Aorta (tissue), 5 donors: ENCODE measurements around the gene BTK. TPM values are rescaled to one million over a fixed set of nuclear protein-coding genes. Genes with fewer than 3 reads are reported as not detected.

Source experiments
- ATAC-seq: fragments of 200-7000 bp; cut with Tn5 transposase; one replicate; pipeline ENCODE4 v1.9.1; 2022; ENCODE audit warnings: moderate library complexity; ENCODE audit not compliant: low FRiP score
- DNase-seq, 2 donors: peaks; one replicate each; pipeline ENCODE4 v3.0.0-alpha.2; 2020
- H3K27ac ChIP-seq, 2 donors: one replicate each; pipeline ENCODE4 v1.5.1; 2013; ENCODE audit warnings: low read length in 2 of 2, mild to moderate bottlenecking in 2 of 2, moderate library complexity in 2 of 2, control low read depth in 1 of 2, inconsistent platforms in 1 of 2, low read depth in 1 of 2
- H3K27me3 ChIP-seq, 2 donors: one replicate each; pipeline ENCODE4 v1.6.1; 2013; ENCODE audit warnings: control low read depth in 1 of 2, low read length in 1 of 2, mild to moderate bottlenecking in 1 of 2, moderate library complexity in 1 of 2; ENCODE audit not compliant: insufficient read depth in 2 of 2, control insufficient read depth in 1 of 2
- H3K36me3 ChIP-seq, 2 donors: one replicate each; pipeline ENCODE4 v1.6.1; 2013; ENCODE audit warnings: control low read depth in 1 of 2, low read length in 1 of 2, mild to moderate bottlenecking in 1 of 2; ENCODE audit not compliant: insufficient read depth in 2 of 2, control insufficient read depth in 1 of 2
- H3K4me1 ChIP-seq, 2 donors: one replicate each; pipeline ENCODE4 v1.6.1; 2013; ENCODE audit warnings: low read length in 2 of 2, control low read depth in 1 of 2, mild to moderate bottlenecking in 1 of 2, moderate library complexity in 1 of 2; ENCODE audit not compliant: insufficient read depth in 2 of 2, control insufficient read depth in 1 of 2
- H3K4me3 ChIP-seq, 2 donors: one replicate each; pipeline ENCODE4 v1.5.1; 2013; ENCODE audit warnings: low read length in 2 of 2, control low read depth in 1 of 2, mild to moderate bottlenecking in 1 of 2
- H3K9me3 ChIP-seq: one replicate; pipeline ENCODE4 v1.6.1; 2013; ENCODE audit warnings: mild to moderate bottlenecking, low read length; ENCODE audit not compliant: control insufficient read depth
- WGBS, 2 donors: extraction: QIAGEN DNeasy Blood & Tissue Kit; methylation state at CpG; one replicate each; pipeline ENCODE4 v1.1.7; 2013; 5-methylcytosine and 5-hydroxymethylcytosine counted together
- intact Hi-C, 2 donors: fragments of 100-400 bp; cut with DNase I; formaldehyde crosslinking; loops; one replicate each; pipeline versions ENCODE4 v1.14.2 to v1.15.0; 2022
- polyA plus RNA-seq, 2 donors: library from polyadenylated mRNA; stranded (reverse); fragments of 200-250 nt; gene quantifications; one replicate each; pipeline ENCODE4 v1.2.3, GENCODE V29; 2013
- total RNA-seq, 2 donors: library from RNA; stranded (reverse); fragmentation: NEBNext Ultra II Directional; extraction: Animal tissue kit (Norgen Biotek cat#: 25700); gene quantifications; one replicate each; pipeline ENCODE4 v1.2.1, GENCODE V29; 2021
- donor health status: healthy with polysubstance abuse.
- donor health status: Bipolar disorder and iron deficiency.
- donor health status: DM: no; HTN: no; CAD: no.
- donor health status: DM: no; HTN: no; CAD: no.
- donor health status: DM: yes; HTN: yes; CAD: no.

Gene BTK
- total and polyA plus RNA-seq, 4 donors, result 3.7 to 21.0 (median 6.1) TPM

DNA sequence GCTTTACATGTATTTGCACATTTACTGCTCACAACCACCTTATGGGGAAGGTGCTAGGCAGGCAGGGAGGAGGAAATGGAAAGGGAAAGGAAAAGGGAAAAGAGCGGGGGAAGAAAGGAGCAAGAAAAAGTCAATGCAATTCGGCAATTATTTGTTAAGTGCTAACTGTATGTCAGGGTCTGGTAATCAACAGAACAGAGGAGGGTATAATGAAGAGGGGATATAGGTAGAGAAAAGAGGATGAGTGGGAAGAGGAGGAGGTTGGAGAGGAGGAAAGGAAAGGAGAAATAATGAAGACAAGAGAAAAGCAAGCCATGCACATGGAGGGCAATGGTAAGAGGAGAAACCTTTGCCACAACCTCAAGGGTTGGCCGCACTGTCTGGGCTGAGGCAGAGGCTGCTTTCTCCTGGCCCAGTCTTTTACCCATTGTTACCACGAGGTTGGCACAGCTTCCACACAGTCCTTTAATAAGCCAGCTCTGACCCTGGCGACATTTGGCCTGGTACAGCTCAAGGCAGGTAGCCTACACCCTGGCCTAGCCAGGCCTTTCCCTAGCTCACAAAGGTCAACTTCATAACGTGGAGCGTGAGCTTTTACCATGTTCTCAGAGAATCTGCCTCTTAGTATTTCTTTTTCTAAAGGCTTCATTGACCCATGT, 836 bp downstream of the BTK start:
- ATAC-seq (no peak), DNase-seq (no peak)
- intact Hi-C loops, result no loop called here
- H3K27me3 ChIP-seq, result no peaks in the 10 kb centered on the region
- peaks cover 0 to 2% of the 10 kb centered on the region in 2 donors for H3K4me1 ChIP-seq
- H3K9me3 ChIP-seq, result no peaks in the 10 kb centered on the region
- 71 to 85% methylated on average over 7 of the region's 7 CpGs for WGBS, 2 donors
- H3K27ac ChIP-seq, result no peak overlapping the region
- H3K4me3 ChIP-seq, result no peak overlapping the region
- no peaks in the 10 kb centered on the region for H3K36me3 ChIP-seq

DNA sequence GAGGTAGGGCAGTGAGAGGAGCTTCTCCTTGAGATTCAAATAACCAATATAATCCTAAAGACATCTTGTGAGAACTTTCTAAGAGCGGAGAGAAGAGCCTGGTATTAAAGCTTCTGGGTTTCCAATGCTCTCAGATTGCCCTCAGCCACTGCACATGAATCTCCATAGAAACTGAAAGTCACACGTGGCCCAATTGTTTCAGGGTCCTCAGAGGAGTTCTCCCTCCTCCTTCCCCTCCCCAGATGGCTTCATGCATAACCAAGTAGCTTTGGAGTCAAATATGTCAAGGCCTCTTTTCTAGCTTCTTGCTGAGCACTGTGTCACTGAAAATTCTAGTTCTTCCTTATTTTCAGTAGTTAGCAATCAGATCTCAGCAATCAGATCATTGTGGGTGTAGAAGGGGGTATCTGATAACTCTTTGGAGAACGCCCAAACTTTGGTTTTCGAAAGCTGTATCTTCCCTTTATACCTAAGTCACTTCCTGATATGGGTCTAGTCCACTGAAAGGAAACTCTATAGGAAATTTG, 2.2 kb downstream of the BTK start:
- intact Hi-C loops, result no loop called here
- H3K27me3 ChIP-seq, result no peaks in the 10 kb centered on the region
- no peak for DNase-seq
- H3K36me3 ChIP-seq, result no peaks in the 10 kb centered on the region
- no peak overlapping the region for H3K27ac ChIP-seq
- peaks cover 0 to 2% of the 10 kb centered on the region in 2 donors for H3K4me1 ChIP-seq
- no peak overlapping the region for H3K4me3 ChIP-seq
- WGBS, 2 donors, result 61 to 64% methylated on average over 4 of the region's 4 CpGs
- no peaks in the 10 kb centered on the region for H3K9me3 ChIP-seq
- ATAC-seq, result no peak

DNA sequence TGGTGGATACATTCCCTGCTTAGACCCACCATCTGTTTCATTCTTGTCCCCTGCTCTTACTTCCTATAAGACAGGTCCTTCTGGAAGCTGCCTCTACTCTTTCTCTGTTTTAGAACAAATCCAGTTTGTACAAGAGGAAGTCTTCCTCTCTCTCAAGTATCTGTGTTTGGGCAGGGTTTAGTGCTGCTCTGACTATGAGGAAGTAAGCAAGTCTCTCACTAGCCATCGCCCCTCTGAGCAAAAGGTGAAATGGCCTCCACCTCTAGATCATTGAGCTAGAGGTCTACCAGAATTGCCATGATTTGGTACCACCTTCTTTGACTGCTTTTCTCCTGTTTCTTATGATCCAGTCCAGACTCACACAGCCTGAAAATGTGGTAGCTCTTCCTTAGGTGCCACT, 8.4 kb downstream of the BTK start:
- 46 to 94% methylated on average over 1 of the region's 1 CpG for WGBS, 2 donors
- DNase-seq (no peak), ATAC-seq (no peak)
- no peaks in the 10 kb centered on the region for H3K9me3 ChIP-seq
- intact Hi-C loops, result no loop called here
- H3K4me3 ChIP-seq, result no peak overlapping the region
- no peak overlapping the region for H3K27ac ChIP-seq
- no peaks in the 10 kb centered on the region for H3K36me3 ChIP-seq
- H3K4me1 ChIP-seq, result no peaks in the 10 kb centered on the region
- H3K27me3 ChIP-seq, result no peaks in the 10 kb centered on the region

DNA sequence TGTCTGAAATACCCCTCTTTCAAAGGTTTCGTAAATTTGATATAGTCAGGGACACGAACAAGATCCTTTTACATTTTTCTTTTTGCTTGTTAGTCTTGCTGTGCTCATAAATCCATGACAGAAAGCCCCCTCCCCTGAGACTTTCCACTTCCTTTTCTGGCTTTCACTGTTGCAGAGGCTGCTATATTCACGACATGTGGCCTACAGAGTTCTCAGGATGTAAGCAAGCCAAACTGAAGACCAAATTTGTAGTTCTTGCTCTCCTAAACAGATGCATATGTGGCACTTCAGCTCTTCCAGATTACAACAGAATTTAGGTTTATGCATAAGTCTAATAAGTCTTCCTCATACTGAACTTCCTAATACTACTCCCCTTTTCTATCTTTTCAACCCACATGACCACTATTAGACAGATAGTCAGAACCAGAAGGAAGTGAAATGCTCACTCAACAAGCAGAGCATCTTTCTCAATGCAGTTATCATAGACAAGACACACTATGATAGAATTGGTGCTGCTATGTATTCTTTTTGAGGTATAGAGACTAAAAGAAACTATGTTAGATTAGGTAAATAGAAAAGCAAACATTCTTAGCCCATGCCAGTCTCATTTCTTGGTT, 15.0 kb downstream of the BTK start:
- Histone ChIP-seq H3K4me3 (no peak overlapping the region), H3K4me1 (no peaks in the 10 kb centered on the region), H3K9me3 (no peaks in the 10 kb centered on the region), H3K27ac (no peak overlapping the region), H3K36me3 (no peaks in the 10 kb centered on the region), H3K27me3 (no peaks in the 10 kb centered on the region)
- intact Hi-C loops, result no loop called here
- no peak for ATAC-seq
- no peak for DNase-seq
- WGBS, 2 donors, result 22 to 36% methylated on average over 3 of the region's 3 CpGs

DNA sequence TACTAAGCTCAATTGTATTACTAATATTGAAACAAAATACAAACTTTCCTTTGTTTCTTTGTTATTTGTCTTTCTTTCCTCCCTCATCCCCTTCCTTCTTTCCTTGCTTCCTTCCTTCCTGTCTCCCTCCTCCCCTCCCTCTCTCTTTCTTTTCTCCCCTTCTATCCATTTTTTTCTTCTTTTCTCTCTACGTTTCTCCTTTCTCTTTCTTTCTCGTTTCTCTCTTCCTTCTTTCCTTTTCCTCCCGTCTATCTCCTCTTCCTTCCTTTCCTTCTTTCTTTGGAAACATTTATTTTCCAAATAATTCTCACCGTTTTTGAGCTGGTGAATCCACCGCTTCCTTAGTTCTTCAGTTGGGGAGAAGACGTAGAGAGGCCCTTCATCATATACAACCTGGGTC, 16.3 kb downstream of the BTK start:
- WGBS, 2 donors, result 64 to 82% methylated on average over 6 of the region's 6 CpGs
- DNase-seq (no peak), ATAC-seq (no peak)
- Histone ChIP-seq H3K4me3 (no peak overlapping the region), H3K4me1 (no peaks in the 10 kb centered on the region), H3K9me3 (no peaks in the 10 kb centered on the region), H3K36me3 (no peaks in the 10 kb centered on the region), H3K27me3 (no peaks in the 10 kb centered on the region), H3K27ac (no peak overlapping the region)
- intact Hi-C loops, result no loop called here

DNA sequence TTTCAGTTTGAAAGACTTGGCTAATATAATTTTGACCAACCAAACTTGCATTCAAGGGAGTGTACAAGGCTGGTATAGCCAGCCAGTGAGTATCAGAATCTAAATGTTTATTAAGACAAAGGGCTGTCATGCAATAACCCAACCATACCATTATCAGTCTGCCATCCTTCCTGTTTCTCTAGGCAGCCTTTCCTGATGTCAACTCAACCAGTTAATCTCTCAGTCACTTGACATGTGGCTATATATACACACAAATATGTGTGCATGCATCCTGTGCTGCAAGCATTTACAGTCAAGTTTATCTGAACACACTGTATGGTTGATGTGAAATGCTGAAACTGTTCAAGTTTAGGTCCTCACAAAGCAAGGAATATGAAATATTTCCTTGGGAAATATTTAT, 17.2 kb downstream of the BTK start:
- Histone ChIP-seq H3K4me1 (no peaks in the 10 kb centered on the region), H3K9me3 (no peaks in the 10 kb centered on the region), H3K27ac (no peak overlapping the region), H3K36me3 (no peaks in the 10 kb centered on the region), H3K27me3 (no peaks in the 10 kb centered on the region), H3K4me3 (no peak overlapping the region)
- DNase-seq (no peak), ATAC-seq (no peak)
- intact Hi-C loops, result no loop called here

DNA sequence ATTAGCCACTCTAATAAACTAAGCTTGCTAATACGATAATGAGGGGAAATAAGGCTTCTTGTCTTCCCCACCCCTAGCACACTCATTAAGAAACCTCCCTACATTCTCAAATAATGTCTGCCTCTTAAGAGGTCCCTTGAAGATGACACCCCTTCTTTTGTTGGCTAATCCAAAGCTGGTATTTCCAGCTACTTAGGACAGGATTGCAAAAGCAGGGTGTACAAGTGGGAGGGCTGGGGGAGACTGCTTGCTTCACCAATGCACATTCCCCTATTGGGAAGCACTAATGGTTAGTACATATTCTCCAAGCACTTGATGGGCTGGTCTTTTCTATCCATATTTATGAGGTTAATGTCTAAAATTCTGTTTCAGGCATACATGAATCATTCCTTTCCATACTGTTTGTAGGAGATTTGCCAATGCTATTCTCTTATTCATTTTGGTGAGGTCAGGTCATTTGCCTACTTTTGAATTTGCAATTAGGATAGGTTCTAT, 20.6 kb downstream of the BTK start:
- no peaks in the 10 kb centered on the region for H3K27me3 ChIP-seq
- no peaks in the 10 kb centered on the region for H3K36me3 ChIP-seq
- no peaks in the 10 kb centered on the region for H3K9me3 ChIP-seq
- ATAC-seq (no peak), DNase-seq (no peak)
- whole genome bisulfite sequencing, 2 donors, result 92 to 100% methylated on average over 1 of the region's 1 CpG
- H3K27ac ChIP-seq, result no peak overlapping the region
- H3K4me1 ChIP-seq, result no peaks in the 10 kb centered on the region
- no peak overlapping the region for H3K4me3 ChIP-seq
- intact Hi-C loops, result no loop called here

DNA sequence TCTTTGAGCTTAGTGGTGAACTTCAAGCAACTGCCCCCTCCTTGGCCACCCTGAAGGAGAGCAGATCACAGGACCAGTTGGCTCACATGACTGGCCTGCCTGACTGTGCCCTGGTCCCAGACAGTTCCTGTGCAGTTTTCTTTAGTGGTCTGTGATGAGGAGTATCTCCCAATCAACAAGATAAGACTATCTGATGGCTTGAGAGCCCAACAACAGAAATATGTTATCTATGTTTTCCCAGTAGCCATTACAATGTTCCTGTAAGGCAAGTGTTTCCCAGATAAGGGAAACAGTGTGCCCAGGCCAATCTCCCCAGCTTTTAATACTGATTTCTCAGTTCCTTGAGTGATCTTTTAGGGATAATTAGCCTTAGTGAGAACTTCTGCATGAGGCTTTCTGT, 23.2 kb downstream of the BTK start:
- ATAC-seq, result no peak
- H3K27me3 ChIP-seq, result no peaks in the 10 kb centered on the region

DNA sequence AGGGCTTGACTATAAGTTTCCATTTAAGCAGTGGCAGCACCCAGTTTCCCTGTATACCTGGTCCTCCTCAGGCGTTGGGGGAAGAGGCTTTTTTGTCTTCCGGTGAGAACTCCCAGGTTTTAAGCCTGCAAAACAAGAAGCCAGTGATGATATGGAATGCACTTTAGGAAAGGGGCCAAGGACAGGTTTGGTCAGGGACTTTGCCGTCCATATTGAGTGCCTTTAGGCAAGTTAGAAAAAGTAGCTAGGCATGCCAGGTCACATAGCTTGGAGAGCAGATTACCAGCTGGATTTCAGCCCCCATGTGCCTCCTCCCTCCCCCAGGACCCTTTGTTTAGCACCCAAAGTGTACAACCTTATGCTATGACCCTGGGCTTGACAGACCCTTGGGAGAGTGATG, 23.9 kb downstream of the BTK start:
- Histone ChIP-seq H3K9me3 (no peaks in the 10 kb centered on the region), H3K27ac (no peak overlapping the region), H3K4me3 (no peak overlapping the region), H3K4me1 (no peaks in the 10 kb centered on the region), H3K36me3 (no peaks in the 10 kb centered on the region), H3K27me3 (no peaks in the 10 kb centered on the region)
- ATAC-seq (no peak), DNase-seq (no peak)
- intact Hi-C loops, result no loop called here
- WGBS, 2 donors, result 73 to 79% methylated on average over 3 of the region's 3 CpGs

More for the DNA sequence above, 23.2 kb downstream of the BTK start:
- Histone ChIP-seq H3K36me3 (no peaks in the 10 kb centered on the region), H3K4me3 (no peak overlapping the region), H3K9me3 (no peaks in the 10 kb centered on the region), H3K4me1 (no peaks in the 10 kb centered on the region), H3K27ac (no peak overlapping the region)
- intact Hi-C loops, result no loop called here
- DNase-seq, result no peak
